HEK293T (cell line): ENCODE data around the gene IQGAP3.

Experiments used
- CTCF ChIA-PET: fragments of 350-600 bp; formaldehyde crosslinking; extraction: SDS; loops from one replicate; lab custom pipeline; 2021; ENCODE audit warnings: antibody characterized with exemption, inconsistent platforms; lab: Yijun Ruan, JAX
- POLR2A ChIA-PET: fragments of 350-600 bp; formaldehyde crosslinking; extraction: SDS; loops from one replicate; lab custom pipeline; 2020; ENCODE audit warnings: antibody characterized with exemption, inconsistent platforms; lab: Yijun Ruan, JAX
- DNase-seq: peaks from one replicate; pipeline ENCODE4 v3.0.0; 2012; ENCODE audit warnings: mixed read lengths; ENCODE audit errors: extremely low spot score
- ARNT ChIP-seq: fragments of 450-650 bp; IDR thresholded peaks from 2 replicates; pipeline ENCODE4 v1.6.1; 2017; ENCODE audit warnings: mild to moderate bottlenecking
- BHLHE40 ChIP-seq: fragments of 450-650 bp; IDR thresholded peaks from 2 replicates; pipeline ENCODE4 v1.6.1; 2016; ENCODE audit warnings: mild to moderate bottlenecking, moderate library complexity, borderline replicate concordance
- CTBP1 ChIP-seq: fragments of 450-650 bp; IDR thresholded peaks from 2 replicates; pipeline ENCODE4 v1.6.1; 2016; ENCODE audit warnings: borderline replicate concordance
- ELF4 ChIP-seq: fragments of 450-650 bp; IDR thresholded peaks from 2 replicates; pipeline ENCODE4 v1.6.1; 2017; ENCODE audit warnings: antibody characterized with exemption
- FOXA1 ChIP-seq: fragments of 450-650 bp; IDR thresholded peaks from 2 replicates; pipeline ENCODE4 v1.6.1; 2016; ENCODE audit warnings: mild to moderate bottlenecking
- FOXK2 ChIP-seq: fragments of 450-650 bp; IDR thresholded peaks from 2 replicates; pipeline ENCODE4 v1.6.1; 2016; ENCODE audit warnings: mild to moderate bottlenecking
- FOXM1 ChIP-seq: fragments of 450-650 bp; IDR thresholded peaks from 2 replicates; pipeline ENCODE4 v1.6.1; 2017; ENCODE audit warnings: mild to moderate bottlenecking, borderline replicate concordance
- HDGF ChIP-seq: fragments of 450-650 bp; IDR thresholded peaks from 2 replicates; pipeline ENCODE4 v1.6.1; 2017; ENCODE audit warnings: antibody characterized with exemption, borderline replicate concordance
- L3MBTL2 ChIP-seq: fragments of 450-650 bp; conservative IDR thresholded peaks from 2 replicates; pipeline ENCODE4 v1.6.1; 2016; ENCODE audit warnings: mild to moderate bottlenecking
- LEF1 ChIP-seq: fragments of 450-650 bp; IDR thresholded peaks from 2 replicates; pipeline ENCODE4 v1.6.1; 2017; ENCODE audit warnings: mild to moderate bottlenecking, borderline replicate concordance
- NFRKB ChIP-seq: fragments of 450-650 bp; IDR thresholded peaks from 2 replicates; pipeline ENCODE4 v1.6.1; 2016; ENCODE audit warnings: mild to moderate bottlenecking, moderate library complexity
- PKNOX1 ChIP-seq: fragments of 450-650 bp; IDR thresholded peaks from 2 replicates; pipeline ENCODE4 v1.6.1; 2016
- SP1 ChIP-seq: fragments of 450-650 bp; IDR thresholded peaks from 2 replicates; pipeline ENCODE4 v1.6.1; 2017
- SUZ12 ChIP-seq: fragments of 450-650 bp; IDR thresholded peaks from 2 replicates; pipeline ENCODE4 v1.6.1; 2016; ENCODE audit warnings: mild to moderate bottlenecking
- TARDBP ChIP-seq: fragments of 450-650 bp; IDR thresholded peaks from 2 replicates; pipeline ENCODE4 v1.6.1; 2016
- ZNF384 ChIP-seq: fragments of 450-650 bp; IDR thresholded peaks from 2 replicates; pipeline ENCODE4 v1.6.1; 2016

Gene IQGAP3

GRCh38 chr1:156586892-156587477, 14.6 kb upstream of the IQGAP3 start:
- ChIA-PET POLR2A (interaction anchor here (1.4 kb wide), 1 partner anchor 15 kb away, joined by 4 read pairs; no protein-coding TSS in a partner anchor), CTCF (interaction anchor here (0.7 to 1.6 kb wide), 4 partner anchors 9 to 129 kb away, joined by 3 to 6 read pairs (median 4); partner anchors contain the start of gene HAPLN2)
- TF ChIP-seq FOXK2: no peak
- TF ChIP-seq NFRKB: no peak
- TF ChIP-seq SUZ12: no peak
- no peak for TF ChIP-seq ZNF384
- TF ChIP-seq FOXM1: no peak
- no peak for TF ChIP-seq LEF1
- no peak for TF ChIP-seq SP1
- TF ChIP-seq ELF4: no peak
- TF ChIP-seq FOXA1: no peak
- no peak for TF ChIP-seq CTBP1
- TF ChIP-seq TARDBP: no peak
- TF ChIP-seq BHLHE40: no peak
- no peak for TF ChIP-seq HDGF
- no peak for TF ChIP-seq ARNT
- no peak for TF ChIP-seq PKNOX1
- no peak for TF ChIP-seq L3MBTL2

GRCh38 chr1:156586323-156586722, 14.0 kb upstream of the IQGAP3 start:
- ChIA-PET POLR2A (interaction anchor here (1.4 kb wide), 1 partner anchor 15 kb away, joined by 4 read pairs; no protein-coding TSS in a partner anchor), CTCF (interaction anchor here (1.0 to 1.6 kb wide), 3 partner anchors 8 to 128 kb away, joined by 4 to 6 read pairs (median 4); no protein-coding TSS in a partner anchor)
- DNase-seq: no peak
- no peak for TF ChIP-seq PKNOX1
- TF ChIP-seq SP1: no peak
- no peak for TF ChIP-seq L3MBTL2
- TF ChIP-seq LEF1: no peak
- no peak for TF ChIP-seq FOXM1
- no peak for TF ChIP-seq HDGF
- TF ChIP-seq ELF4: no peak
- no peak for TF ChIP-seq ZNF384
- no peak for TF ChIP-seq FOXA1
- TF ChIP-seq SUZ12: no peak
- no peak for TF ChIP-seq BHLHE40
- no peak for TF ChIP-seq TARDBP
- no peak for TF ChIP-seq ARNT
- no peak for TF ChIP-seq NFRKB
- no peak for TF ChIP-seq FOXK2
- no peak for TF ChIP-seq CTBP1

More at GRCh38 chr1:156586892-156587477, 14.6 kb upstream of the IQGAP3 start:
- DNase-seq: no peak

GRCh38 chr1:156584813-156585212, 12.4 kb upstream of the IQGAP3 start:
- DNase-seq: peak; percentile 45
- CTCF ChIA-PET: interaction anchor here (1.0 to 1.4 kb wide), 3 partner anchors 18 to 24 kb away, joined by 4 to 7 read pairs (median 5); partner anchors contain the start of gene GPATCH4
- TF ChIP-seq PKNOX1 (no peak), HDGF (no peak), FOXA1 (no peak), ARNT (no peak), LEF1 (no peak), SUZ12 (no peak), TARDBP (no peak), BHLHE40 (no peak)
- POLR2A ChIA-PET: no interaction called here

DNA sequence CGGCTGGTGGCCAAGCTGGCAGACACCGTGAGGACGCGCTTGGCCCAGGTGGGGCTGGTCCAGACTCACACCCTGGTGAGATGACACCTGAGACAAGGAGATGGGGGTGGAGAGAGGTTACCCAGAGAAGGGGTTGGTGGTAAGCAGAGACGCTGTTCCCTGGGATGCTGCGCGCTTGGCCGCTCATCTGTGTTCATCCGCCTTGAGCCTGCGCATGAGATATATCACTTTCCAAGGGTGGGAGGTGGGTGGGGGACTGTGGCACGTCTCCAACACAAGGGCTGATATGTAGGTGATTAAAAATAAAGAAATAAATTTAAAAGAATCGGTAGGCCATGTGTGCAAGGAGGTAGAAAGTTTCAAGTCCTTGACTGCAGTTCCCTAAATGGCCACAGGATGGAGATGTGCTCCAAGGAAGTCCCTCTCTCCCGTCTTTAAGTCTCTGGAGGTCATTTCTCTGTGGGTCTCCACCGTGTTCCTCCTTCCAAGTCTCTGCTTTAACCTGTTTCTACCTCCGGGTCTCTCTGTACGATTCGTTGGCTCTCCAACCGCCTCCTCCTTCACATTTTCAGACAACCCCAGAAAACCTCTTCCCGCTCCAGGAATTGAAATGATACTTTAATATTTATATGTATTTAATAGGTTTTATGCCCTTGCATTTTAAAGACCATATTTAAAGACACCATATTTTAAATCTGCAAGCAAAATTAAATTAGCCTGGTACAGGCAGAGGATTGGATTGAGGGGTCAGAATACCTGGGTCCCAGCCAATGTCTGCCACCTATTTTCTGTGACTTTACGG, 11.7 kb upstream of the IQGAP3 start:
- DNase-seq: peak; percentile 85
- TF ChIP-seq SUZ12 (no peak), PKNOX1 (no peak), ARNT (no peak), HDGF (peak; percentile 74; the same call in 1 of the 2 replicates), TARDBP (no peak)
- ChIA-PET POLR2A (no interaction called here), CTCF (interaction anchor here (1.0 kb wide), 1 partner anchor 21 kb away, joined by 4 read pairs; no protein-coding TSS in a partner anchor)
